GM18870 (cell line): Measurements from ENCODE around the gene OR8G1.
"Not testable (repeated sequence)": the region's sequence is repeated elsewhere in the genome, so short reads cannot be mapped to it uniquely, and the experiment has no call there.

Source experiments
- ATAC-seq: cut with Tn5 transposase; IDR thresholded peaks from one replicate; pipeline ENCODE4 v1.9.1; 2021; ENCODE audit warnings: moderate library complexity; ENCODE audit not compliant: unreplicated experiment

The OR8G1 gene

DNA sequence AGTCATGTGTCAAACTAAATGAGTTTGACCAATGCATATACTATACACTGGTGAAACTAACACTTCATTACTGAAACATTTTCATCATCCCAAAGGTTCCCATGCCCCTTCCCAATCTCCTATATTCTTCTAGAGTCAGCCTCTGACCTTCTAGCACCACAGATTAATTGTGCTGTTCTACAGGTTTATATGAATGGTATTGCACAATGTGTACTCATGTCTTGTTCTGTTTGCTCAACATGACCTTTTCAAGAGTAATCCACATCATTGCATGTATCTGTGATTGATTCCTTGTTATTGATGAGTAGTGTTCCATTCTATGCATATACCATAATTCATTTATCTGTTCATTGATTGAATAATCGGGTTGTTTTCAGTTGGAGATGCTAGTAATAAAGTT is 7.5 kb upstream of the OR8G1 start:
- ATAC-seq = no peak

DNA sequence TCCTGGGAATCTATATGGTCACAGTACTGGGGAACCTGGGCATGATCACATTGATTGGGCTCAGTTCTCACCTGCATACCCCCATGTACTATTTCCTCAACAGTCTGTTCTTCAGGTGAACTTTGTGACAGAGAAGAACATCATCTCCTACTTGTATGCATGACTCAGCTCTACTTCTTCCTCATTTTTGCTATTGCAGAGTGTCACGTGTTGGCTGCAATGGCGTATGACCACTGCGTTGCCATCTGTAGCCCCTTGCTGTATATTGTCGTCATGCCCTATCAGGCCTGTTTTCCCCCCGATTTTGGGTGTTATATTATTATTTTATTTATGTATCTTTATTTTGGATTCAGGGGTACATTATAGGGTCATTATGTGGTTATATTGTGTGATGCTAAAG is 2.4 kb upstream of the OR8G1 start:
- no peak for ATAC-seq

DNA sequence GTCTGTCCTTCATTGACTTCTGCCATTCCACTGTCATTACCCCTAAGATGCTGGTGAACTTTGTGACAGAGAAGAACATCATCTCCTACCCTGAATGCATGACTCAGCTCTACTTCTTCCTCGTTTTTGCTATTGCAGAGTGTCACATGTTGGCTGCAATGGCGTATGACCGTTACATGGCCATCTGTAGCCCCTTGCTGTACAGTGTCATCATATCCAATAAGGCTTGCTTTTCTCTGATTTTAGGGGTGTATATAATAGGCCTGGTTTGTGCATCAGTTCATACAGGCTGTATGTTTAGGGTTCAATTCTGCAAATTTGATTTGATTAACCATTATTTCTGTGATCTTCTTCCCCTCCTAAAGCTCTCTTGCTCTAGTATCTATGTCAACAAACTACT is 9.0 kb downstream of the OR8G1 start:
- ATAC-seq = not testable (repeated sequence)

DNA sequence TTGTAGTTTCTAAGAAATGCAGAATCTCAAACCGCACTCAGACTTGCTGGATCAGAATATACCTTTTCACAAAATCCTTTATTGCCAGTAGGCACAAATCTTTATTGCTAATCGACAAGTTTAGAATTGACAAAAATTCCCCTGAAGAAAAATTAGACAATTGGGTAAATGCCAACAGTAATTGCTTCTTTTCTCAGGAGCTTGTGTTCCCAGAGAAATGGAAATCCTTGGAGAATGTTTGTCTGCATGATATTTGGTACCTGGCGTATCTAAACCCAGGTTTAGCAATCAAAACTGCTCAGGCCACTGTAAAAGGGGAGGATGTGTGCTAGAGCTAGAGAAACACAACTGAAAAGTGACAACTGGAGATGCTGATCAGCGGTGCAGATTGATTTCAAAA is 15.2 kb downstream of the OR8G1 start, which contains the start of gene OR8G5:
Gene OR8G5, plus strand, starts transcription at position 301 of the 400 bp plus-strand sequence. CDS start 8,556 bp downstream, outside the sequence.
- ATAC-seq = no peak

DNA sequence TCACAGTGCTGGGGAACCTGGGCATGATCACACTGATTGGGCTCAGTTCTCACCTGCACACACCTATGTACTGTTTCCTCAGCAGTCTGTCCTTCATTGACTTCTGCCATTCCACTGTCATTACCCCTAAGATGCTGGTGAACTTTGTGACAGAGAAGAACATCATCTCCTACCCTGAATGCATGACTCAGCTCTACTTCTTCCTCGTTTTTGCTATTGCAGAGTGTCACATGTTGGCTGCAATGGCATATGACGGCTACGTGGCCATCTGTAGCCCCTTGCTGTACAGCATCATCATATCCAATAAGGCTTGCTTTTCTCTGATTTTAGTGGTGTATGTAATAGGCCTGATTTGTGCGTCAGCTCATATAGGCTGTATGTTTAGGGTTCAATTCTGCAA is 24.1 kb downstream of the OR8G1 start:
- not testable (repeated sequence) for ATAC-seq

DNA sequence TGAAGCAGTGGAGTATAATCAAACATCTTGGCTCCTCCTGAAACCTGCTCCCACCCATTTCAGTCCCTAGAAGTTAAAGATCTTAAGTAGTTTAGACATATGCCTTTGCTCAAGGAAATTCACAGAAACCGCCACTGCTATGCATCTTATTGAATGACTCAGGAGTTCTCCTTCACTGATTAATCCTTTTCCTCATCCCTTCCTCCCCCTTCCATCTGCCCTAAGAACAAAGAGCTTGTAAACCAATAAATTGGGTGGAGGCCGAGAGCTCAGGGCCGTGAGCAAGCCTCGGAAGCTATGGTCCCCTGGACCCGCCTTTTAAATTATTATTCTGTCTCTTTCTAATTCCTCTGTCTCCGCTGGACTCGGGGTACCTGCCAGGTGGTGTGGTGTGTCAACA is 30.0 kb downstream of the OR8G1 start:
- not testable (repeated sequence) for ATAC-seq

DNA sequence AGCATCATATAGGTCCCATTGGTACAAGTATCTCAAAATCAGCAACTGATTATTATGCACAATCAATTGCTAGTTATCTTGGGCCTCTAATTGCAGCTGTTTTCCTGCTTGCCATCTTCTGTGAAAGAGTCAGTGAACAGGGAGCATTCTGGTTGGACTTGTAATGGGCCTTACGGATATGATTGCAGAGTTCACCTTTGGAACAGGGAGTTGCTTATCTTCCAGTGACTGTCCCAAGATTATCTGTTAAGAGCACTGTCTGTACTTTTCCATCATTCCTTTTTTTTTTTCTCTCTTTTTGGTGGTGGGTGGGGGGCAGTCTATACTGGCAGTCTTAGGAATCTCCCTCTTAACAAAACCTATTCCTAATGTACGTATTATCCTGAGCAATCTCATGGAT is 33.1 kb downstream of the OR8G1 start:
- ATAC-seq = no peak

DNA sequence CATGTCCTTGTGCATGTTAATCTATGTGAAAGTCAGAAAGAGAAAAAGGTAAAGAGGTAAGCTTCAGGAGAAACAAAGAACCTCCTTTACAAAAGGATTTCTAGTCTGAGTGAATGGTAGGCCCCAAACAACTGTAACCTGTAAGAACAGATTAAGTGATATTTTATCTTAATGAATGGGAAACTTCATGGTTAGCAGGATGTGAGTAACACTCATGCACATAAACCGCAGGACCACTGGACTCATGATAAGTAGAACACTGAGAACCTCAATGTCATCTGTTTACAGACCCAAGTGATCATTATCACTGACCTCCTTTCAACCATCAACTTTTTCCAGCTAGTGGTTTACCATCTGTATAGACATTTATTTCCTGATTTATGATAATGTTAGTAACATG is 35.2 kb downstream of the OR8G1 start:
- no peak for ATAC-seq

DNA sequence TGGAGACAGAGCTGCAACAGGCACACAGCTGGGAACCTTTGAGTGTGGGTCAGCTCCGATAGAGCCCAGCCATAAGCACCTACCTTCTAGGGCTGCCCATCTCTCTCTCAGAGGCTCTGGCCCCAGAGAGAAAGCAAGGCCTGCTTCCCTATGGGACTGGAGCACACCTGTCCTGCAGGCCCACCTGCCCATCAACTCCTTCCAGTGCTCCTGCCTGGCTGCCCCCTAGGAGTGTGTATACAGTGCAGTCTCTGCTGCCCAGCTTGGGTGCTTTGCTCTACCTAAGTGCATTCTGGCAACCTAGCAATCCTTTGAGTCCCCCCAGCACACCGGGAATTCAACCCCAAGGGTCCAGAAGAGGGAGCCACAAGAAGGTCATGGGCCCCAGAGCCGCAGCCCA is 36.3 kb downstream of the OR8G1 start:
- no peak for ATAC-seq

DNA sequence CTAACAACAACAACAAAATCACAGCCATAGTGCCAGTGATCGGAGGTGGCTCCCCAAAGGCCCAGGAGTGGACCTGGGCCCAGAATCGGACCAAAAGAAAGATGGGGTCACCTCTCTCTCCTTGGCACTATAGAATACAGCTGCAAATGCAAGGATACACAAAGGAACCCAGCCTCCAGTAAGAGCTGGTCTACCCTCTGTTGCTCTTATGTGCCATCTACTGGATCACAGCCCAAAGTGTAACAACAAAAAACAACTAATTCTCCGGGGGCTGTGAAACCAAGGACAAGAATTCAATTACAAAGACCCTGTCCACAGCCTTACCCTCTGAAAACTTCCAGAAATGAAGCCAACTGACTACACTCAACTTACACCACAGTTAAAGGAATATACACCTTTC is 36.9 kb downstream of the OR8G1 start:
- ATAC-seq = no peak

DNA sequence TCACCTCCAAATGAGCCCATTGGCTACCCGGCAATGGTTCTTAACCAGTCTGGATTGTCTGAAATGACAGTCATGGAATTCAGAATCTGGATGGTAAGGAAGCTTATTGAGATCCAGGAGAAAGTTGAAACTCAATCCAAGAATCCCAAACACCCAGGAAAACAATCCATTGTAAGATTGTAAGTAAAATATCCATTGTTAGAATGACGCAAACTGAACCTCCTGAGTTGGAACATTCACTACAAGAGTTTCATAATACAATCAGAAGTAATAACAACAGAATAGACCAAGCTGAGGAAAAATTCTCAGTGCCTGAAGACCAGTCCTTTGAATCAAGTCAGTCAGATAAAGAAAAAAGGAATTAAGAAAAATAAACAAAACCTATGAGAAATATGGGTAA is 37.4 kb downstream of the OR8G1 start:
- no peak for ATAC-seq

DNA sequence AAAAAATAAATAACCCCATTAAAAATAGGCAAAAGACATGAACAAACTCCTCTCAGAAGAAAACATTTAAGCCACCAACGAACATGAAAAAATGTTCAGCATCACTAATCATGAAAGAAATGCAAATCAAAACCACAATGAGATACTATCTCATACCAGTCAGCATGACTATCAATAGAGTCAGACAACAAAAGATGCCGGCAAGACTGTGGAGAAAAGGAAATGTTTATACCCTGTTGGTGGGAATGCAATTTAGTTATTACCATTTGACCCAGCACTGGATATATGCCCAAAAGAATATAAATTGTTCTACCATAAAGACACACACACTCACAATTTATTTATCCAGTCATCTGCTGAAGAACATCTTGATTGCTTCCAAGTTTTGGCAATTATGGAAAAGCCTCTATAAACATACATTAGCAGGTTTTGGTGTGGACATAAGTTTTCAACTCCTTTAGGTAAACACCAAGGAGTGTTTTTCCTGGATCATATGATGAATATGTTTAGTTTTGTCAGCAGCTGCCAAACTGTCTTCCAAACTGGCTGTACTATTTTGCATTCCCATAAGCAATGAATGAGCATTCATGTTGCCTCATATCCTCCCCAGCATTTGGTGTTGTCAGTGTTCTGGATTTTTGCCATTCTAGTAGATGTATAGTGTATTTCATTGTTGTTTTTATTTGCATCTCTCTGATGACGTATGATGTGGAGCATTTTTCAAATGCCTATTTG is 44.9 kb downstream of the OR8G1 start:
- no peak for ATAC-seq

DNA sequence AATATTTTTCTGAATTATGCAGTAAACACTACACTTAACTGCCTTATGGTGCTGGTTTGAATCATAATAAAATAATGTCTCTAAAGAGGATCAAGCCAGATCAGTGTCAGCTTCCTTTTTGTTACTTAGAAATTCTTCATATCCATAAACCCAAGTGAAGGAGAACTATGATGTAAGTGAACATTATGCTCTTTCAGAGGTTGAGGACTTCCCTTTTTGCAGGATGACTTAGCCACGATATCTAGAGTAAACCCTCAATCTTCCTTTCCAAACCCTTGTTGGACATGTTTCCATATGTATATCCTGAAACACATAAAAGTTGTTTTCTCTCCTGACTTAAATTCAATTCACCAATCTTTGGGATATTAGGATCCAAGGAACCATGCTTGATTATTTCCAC is 53.8 kb downstream of the OR8G1 start:
- no peak for ATAC-seq

DNA sequence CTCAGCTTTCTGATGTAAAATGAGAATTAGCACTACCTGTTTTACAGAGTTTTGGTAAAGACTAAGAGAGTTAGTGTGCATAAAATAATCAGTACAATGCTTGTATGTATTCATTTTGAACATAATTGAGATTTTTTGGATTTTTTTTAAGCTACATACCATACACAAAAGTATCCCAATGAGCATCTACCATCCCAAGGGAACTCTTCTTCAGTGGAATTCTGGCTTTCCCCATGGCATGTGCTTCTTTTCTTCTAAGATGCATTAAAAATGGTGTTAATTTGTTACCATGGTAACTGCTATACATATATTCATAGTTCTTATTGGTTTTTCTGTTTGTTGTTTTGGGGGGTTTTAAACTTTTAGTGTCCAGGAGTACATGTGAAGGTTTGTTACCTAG is 55.1 kb downstream of the OR8G1 start:
- ATAC-seq = no peak

DNA sequence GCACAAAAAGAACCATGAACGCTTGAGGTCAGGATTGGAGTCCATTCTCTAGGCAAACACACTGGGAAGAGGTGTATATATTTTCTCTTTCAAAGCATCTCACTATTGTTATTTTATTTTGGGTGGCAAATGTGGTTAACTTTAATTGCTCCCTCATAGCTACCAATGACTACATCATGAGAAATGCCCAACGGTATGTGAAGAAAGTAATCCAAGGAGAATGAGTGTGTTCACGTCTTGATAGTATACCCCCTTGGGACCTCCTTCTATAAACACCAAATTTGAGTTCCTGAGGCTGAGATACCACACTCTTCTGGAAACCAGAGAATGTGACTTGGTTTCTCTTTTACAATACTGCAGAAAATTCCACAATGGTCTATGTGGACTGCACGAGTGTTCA is 57.0 kb downstream of the OR8G1 start:
- ATAC-seq = no peak

DNA sequence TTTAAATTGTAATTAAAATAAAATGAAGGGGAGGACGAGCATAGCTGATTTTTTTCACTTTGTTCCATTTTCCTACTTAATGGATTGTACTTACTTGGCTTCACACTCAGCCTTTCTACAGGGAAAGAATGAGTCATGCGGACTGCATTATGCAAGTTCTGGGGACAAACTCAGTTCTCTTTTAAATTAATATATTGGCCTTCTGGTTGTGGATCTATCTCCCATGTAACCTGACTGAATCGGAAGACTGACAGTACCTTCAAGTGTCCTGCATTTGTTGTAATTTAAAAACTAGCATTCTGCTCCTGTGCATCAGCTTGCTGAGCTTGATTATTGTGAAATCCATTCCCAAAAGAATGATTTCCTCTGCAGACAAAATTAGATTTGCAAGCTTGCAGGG is 60.7 kb downstream of the OR8G1 start:
- ATAC-seq = no peak

DNA sequence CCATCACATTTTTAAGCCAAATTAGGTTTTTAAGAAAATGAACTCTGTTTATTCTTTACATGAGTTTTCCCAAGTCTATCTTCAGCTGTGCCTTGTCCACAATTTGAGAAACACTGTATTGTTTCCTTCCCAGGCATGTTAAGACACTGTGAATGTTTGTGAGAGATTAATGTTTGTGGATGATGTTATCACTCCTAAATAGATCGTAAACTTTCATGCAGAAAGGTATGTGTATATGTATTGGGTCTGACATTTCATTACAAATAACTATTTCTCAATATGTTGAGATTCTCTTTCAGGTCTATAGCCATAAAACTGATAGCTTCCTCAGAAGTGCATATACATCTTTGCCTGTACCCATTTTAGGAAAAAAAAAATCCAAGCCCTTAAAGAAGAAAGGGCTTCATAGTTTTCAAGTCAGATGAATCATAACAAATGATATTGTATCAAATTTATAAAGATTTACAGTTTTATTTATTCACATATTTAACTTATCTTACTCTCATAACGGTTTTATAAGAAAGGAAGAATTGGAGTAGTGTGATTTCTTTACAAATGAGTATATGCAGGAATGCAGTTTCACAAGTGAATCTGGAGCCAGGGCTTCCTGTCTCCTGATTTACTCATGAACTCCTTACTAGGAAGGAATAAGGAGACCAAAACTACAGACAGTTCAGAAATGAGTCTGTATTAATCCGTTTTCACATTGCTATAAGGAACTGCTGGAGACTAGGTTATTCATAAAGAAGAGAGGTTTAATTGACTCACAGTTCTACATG is 61.6 kb downstream of the OR8G1 start:
- no peak for ATAC-seq
